ENCODE measurements around the gene CALD1.

- TF ChIP-seq CTCF (IDR thresholded peaks at IDR 0.05) (no peak), POLR2A (IDR thresholded peaks at IDR 0.05) (no peak)
Observed at GRCh38 chr7:134806197-134806596, 26.8 kb downstream of the CALD1 start.
